ENCODE data around the gene PNMT.

The PNMT gene

DNA sequence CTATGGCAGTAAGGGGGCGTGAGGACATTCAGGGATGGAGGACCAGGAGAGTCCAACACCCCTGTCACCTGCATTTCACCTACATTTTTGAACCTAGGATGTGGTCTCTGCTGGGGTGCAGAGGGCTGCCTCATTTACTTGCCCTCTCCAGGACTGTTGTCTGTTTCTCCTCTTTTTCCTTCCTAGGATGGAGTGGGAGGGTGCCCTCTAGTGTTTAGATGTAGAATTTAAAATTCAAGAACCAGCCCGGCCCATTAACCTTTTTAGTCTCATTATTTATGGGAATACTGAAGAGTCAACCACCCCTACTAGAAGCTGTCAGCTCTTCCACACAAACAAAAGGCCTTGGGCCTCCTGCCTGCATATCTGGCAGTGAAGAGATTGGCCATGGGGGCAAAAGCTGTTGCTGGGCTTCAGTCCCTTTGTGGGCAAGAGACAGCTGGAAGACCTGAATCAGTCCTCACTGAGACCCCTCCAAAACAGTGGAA, 33.8 kb upstream of the PNMT start:
- DNase-seq = no peak

DNA sequence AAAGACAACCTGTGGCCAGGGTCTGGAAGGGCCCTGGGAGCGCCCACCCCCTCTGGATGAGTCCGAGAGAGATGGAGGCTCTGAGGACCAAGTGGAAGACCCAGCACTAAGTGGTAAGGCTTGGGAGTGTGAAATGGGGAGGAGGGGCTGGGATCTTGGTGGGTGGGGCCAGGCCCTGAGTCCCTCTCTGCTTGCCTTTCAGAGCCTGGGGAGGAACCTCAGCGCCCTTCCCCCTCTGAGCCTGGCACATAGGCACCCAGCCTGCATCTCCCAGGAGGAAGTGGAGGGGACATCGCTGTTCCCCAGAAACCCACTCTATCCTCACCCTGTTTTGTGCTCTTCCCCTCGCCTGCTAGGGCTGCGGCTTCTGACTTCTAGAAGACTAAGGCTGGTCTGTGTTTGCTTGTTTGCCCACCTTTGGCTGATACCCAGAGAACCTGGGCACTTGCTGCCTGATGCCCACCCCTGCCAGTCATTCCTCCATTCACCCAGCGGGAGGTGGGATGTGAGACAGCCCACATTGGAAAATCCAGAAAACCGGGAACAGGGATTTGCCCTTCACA, 32.6 kb upstream of the PNMT start:
- DNase-seq = no peak

DNA sequence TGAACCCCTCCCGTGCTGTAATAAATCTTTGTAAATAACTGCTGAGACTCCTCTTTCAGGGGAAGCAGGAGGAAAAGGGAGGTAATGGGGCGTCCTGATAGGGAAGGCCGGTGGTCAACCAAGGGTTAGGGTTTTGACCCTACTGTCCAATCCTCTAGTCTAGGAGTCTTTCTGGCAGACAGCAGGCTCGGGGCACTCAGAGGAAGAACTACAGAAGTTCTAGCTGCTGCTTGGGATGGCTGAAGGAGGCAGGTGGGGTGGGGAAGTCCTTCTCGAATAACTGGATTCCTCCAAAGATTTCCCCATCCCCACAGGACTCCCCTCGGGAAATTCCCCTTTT, 31.7 kb upstream of the PNMT start:
- DNase-seq = no peak

DNA sequence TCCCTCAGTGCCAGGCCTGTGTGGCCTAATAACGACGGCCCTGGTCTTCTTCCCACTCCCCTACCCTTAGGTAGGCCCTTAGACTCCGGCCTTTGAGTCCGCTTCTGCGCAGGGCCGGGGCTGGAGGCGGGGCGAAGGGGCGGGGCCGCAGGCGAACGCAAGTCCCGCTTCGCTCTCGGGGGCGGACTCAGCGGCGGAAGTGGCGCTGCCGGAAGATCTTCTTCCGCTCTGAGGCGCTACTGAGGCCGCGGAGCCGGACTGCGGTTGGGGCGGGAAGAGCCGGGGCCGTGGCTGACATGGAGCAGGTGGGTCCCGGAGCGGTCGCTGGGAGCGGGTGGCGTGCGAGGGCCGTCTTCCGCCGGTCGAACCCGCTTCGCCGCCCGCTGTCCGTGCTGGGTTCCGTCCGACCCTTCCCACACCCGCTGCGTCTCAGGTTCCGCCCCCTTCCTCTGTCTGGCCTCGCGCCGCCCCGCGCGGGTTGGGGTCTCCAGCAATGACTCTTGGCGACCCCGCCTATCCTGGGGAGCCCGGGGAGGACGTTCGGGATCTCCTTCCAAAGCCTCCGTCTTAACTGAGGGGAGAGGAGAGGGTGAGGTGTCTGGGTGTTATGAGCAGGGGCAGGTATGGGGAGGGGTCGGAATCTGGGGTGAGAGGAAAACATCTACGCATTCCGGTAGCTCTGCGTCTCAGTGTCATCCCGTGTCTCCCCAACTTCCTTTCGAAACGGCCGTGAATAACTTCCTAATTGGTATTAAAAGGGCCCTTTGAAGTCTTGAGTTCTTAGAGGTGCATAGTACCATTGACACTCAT, 31.1 kb upstream of the PNMT start, which contains the start of gene STARD3:
Gene STARD3 (plus strand): TSS at position 218 of the 810 bp plus-strand sequence. CDS start 16,388 bp downstream, outside the sequence.
- peak; percentile 87 for DNase-seq

DNA sequence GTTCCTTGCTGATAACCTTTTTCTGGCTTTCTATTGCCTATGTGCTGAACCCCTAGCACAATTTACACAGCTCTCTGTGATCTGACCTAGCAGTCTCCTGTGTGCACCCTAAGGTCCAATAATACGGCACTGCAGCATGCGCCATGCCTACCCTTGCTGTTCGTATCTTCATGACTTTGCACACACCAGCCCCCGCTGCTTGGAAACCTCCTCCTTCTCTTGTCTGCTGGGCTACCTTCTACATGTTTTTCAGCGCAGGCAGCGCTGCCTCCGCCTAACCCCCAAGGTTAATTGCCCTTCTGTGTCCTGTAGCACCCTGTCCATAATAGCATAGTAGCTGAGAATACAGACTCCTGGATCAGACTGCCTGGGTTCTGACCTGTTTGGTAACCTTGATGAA, 29.9 kb upstream of the PNMT start:
- DNase-seq = no peak

DNA sequence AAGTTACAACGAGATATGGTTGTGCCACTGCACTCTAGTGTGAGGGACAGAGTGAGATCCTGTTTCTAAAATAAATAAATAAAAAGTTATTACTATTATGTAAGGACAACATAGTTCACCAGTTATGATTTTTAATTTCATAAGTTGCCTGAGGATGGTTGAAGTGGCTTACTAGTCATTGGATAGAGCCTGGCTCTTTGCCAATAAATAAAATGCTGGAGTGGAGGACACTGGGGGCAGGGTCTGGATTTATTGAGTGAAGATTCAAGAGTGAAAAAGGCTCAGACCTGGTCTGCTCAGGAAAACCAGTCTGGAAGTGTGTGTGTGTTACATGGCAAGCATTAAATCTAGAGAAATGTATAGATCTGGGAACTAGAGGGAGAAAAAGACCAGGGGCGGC, 29.2 kb upstream of the PNMT start:
- no peak for DNase-seq

DNA sequence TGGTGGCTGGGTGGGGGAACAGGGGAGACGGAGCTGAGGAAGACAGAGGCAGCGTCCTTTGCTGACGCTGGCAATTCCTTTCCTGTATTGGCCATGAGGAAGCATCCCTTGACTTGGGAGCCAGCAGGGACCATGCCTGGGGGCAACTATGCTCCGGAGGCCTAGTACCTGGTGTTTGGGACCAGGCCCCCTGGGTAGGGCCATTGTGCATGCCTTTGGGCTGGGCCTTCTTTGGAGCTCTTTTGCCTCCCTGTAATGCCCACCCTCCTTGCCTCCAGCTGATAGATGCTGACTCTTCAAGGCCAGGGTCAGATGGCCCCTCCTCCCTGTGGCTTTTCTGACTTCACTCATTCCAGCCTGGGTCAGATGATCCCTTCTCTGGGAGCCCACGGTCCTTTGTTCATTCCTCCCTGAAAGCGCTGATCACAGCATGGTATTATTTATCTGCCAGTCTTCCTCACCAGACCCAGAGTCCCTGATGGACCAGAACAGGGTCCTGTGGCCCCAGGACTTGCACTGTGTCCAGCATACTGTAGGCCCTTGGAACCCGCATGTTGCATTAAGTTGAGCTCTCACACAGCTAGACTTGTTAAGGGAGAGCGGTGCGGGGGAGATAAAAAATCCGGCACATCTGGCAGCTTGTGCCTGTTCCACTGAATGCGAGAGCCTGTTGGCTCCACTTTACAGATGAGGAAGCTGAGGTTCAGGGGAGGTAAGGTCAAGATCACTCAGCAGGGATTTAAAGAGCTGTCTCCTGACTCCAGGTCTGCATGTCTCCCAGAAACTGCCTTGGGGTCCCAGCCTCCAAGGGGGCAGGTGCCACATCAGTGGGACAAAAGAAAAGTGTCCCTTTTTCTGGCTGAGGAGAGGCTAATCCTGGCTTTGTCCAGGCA, 28.4 kb upstream of the PNMT start:
- no peak for DNase-seq

DNA sequence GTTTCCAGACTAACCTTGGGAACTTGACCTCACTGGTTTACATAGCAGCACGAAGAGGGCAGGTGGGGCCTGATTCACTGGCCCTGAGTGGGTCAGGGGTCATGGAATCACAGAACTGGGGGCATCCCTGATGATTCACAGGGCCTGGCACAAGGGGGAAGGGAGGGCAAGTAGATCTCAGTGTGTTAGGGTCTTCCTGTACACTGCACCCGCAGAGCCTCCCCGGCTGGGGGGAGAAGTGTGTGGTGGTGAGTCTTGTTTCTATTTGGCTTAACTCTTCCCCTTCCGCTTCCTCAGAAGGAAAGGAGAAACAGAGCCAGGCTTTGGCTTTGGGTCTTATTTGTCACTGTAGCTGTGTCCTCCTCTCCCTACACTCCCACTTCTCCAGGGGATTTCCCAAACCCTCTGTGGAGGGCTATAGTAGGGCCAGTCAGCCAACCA, 27.6 kb upstream of the PNMT start:
- no peak for DNase-seq

DNA sequence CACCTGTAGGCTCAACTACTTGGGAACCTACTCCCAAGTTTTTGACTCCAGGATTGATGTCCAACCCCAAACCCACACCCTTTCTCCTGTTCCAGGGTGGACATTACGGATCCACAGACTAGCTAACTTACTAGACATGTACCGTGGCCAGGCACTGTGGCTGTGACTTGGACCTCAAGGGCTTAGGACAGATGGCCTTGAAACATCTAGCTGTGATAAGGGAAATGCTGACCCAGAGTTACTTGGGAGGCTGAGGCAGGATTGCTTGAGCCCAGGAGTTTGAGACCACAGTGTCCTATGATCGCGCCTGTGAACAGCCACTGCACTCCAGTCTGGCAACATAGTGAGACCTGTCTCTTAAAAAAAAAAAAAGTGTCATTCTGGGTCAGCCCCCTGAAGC, 27.2 kb upstream of the PNMT start:
- no peak for DNase-seq

DNA sequence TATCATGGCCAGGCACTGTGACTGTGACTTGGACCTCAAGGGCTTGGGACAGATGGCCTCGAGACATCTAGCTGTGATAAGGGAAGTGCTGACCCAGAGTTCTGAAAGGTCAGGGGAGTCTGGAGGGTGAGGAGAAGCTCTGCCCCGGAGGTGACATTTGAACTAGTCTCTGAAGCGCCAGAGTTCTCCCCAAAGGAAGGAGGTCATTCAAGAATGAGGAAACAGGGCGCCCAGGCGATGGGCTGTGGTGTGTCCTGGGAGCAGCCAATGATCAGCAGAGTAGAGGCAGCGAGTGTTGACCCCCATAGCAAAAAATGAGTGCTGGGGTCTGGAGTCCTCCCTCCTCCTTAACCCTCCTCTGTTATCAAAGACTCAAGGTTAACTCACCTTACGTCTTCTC, 26.4 kb upstream of the PNMT start:
- DNase-seq = no peak

DNA sequence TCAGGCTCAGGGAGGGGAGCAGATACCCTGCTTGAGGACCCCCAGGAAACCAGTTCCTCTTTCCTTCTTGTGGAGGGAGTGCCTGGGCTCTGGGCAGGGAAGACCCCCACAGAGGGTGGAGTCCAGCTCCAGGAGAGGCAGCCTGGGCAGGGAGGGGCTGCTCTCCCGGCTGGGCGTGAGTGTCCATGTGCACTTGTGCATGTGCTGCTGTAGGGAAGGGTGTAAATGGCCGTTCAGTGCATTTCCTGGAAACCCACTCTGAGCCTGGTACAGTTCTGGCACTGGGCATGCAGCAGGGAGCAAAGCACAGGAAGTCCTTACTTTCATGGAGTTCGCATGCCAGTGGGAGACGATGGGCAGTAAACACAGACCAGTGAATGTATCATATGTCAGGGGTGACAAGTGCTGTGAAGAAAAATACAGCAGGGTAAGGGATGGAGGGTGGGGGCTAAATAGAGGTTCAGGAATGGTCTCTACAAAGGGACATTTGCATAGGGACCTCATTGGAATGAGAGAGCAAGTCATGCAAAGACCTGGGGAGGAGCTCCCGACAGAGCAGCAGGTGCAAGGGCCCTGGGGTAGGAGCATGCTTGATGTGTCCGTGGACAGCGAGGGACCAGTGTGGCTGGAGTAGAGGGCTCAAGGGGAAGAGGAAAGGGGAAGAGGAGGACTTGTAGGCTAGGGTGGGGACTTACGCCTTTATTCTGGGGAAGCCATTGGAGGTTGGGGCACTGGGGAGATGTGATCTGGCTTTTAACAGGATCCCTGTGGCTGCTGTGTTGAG, 25.8 kb upstream of the PNMT start:
- no peak for DNase-seq

DNA sequence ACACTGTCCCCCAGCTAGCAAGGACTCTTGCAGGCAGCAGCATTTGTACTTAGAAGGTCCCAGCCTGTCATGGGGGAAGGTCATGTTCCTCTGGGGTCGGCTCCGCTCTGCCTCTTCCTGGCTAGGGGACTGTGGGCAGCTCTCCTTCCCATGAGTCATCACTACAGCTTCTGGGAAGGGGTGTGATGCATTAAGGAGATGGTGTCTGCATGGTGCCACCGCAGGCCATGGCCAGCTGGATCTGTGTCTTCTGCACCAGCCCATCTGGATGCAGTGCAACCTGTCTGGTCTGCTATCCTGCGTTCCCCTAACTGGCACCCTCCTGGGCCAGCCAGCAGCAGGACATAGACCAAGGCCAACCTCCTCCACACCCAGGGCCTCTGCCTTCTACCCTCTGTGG, 25.0 kb upstream of the PNMT start:
- no peak for DNase-seq

DNA sequence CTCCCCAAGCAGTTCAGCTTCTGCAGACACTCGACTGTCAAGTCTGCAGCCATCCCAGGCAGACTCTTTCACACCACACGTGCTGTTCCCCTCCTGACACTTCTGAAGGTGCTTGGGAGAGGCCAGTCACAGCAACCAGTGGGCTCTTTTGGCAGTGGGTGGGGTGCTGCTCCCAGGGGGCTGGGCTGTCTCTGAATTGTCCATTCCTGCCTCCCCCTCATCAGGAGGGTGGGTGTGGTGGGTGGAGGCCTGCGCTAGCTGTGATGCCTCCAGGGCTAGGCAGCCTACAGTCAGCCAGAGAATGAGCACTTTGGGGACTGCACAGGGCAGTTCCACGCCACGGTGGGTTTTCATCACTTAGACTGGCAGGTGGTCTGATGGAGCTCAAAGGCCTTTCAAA, 21.0 kb upstream of the PNMT start:
- no peak for DNase-seq

DNA sequence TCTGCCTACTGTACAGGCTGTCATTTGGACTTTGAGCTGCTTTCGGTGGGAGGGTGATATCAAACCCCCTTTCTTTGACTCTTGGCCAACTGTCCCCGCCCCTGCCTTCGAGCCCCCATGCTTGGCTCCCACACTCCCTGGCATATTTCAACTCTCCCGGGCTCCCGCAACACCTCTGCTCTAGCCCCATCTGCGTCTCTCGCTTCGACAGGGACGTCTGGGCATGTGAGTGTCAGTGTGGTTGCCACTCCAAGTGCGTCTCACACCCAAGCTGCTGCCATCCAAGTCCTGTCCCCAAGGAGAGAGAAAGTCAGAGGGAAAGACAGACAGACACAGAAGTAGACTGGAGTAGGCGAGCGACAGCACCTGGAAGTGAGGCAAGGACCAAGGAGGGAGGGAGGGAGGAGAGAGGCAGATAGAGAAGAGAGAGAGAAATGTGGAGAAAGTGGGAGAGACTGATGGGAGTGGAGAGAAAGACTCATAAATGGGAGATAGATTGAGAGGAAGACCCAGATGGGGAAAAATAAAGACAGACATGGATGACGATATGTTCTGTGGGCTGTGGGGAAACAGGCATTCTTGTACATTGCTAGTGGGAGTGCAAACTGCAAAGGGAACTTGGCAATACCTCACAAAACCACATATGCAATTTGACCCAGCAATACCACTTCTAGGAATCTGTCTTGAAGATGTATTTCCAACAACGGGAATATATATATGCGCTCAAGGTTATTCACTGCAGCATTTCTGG, 19.5 kb upstream of the PNMT start:
- no peak for DNase-seq

DNA sequence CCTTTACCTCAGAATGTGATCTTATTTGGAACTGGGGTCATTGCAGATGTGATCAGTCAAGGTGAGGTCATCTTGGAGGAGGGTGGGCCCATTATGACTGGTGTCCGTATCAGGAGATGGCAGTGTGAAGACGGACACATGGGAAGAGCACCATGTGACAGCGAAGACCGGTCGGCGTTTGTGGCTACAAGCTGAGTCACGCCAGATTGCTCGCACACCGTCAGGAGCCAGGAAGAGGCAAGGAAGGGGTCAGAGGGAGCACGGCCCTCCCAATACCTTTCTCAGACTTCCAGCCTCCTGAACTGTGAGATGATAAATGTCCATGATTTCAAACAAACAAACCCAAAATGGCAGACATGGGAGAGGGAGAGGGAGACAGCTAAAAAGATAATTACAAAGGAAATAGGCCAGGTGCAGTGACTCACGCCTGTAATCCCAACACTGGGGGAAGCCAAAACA, 18.1 kb upstream of the PNMT start:
- no peak for DNase-seq

DNA sequence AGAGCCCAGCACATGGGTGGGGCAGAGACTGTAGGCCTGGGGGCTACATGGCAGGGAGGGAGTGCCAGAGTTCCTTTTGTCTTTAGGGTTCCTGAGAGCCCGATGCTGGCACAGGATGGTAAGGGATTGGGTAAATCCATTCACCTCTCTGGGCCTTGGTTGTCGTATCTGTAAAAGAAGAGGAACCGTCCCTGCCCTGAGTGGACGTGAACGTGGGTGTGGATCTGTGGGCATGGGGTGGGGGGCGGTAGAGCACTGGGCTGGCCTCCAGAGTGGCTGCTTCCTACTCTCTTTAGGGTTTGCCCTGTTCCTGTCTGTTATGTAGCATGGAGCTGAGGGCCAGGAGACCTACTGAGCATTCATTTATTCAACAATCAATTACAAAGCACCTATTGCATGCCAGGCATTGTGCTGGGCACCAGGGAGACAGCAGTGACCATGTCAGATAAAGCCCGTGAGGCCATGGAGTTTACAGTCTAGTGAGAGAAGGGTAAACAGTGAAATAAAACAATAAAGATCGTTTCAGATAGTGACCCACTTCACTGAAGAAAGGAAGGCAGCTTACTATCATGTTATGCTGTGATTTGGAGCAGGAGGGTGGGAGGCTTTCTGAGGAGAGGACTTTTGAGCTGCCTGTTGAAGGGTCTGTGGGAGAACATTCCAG, 16.2 kb upstream of the PNMT start:
- no peak for DNase-seq

DNA sequence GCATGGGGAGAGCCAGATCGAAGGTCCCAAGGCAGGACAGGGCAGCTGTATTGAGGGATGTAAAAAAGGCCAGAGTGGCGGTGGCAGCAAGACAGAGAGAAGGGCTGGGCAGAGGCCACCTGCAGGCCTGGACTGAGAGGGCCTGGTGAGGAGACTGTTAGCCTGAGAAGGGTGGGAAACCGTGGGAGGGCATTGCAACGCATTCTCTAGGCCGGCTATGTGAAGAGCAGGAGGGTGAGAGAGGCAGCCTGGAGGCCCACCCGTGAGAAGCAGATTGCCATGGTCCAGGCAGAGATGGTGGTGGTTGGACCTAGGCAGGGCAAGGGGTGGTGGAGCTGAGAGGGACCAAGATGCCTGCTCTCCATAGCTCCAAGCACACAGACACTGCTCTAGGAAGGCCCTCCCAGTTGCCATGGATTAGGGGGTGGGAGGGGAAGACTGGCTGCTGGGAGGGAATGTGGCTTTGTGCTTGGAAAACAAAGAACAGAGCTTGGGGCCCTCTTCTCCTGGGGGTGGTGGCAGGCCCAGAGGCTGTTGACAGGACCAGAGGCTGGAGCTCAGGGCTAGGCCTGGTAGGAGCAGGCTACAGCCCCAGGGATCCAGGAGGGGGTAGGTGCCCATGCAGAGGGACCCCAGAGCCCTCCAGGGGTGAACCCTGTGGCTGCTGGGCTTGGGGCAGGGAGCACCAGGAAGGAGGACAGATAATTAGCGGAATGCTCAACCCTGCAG, 15.5 kb upstream of the PNMT start:
- no peak for DNase-seq

DNA sequence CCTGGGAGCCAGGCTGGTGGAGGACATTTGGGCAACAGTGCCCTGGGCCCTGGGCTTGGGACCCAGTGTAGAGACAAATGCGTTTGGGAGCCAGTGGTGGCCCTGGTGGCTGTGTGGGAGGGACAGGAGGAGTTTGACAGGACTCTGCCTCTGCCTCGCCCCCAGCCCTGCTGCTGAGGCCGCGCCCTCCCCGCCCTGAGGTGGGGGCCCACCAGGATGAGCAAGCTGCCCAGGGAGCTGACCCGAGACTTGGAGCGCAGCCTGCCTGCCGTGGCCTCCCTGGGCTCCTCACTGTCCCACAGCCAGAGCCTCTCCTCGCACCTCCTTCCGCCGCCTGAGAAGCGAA, 15.0 kb upstream of the PNMT start:
- DNase-seq = no peak

DNA sequence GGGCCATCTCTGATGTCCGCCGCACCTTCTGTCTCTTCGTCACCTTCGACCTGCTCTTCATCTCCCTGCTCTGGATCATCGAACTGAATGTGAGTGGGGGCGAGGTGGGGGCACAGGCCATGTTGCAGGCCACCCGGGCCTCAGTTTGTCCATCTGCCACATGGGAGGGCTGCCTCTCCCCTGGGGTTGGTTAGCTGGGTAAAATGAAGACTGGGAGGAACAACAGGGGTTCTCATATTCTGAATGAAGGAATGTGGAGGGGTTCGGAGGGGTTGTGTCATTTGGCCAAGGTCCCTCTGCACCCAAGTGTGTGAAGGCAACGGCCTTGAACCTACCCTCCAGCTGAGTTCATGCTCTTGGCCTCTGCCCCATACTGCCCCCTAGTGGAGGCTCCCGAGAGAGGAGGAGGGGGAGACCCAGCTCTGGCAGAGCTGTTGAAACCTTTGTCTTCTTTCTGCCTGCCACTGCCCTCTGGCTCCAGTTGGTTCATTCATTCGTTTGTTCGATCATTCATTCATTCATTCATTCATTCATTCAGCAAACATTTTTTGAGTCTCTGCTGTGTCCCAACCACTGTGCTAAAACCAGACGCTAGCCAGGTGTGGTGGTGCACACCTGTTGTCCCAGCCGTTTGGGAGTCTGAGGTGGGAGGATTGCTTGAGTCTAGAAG, 14.5 kb upstream of the PNMT start:
- peak; percentile 81 for DNase-seq

DNA sequence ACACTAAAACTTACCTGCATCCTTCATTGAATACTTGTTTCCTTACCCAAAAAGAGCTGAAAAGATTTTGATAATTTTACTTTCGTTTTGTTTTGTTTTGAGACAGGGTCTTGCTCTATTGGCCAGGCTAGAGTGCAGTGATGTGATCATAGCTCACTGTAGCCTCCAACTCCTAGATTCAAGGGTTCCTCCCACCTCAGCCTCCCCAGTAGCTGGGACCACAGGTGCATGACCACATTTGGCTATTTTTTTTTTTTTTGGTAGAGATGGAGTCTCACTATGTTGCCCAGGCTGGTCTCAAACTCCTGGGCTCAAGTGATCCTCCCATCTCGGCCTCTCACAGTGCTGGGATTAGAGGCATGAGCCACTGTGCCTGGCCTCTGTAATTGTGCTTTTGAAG, 13.1 kb upstream of the PNMT start:
- no peak for DNase-seq
